ENCODE measurements around the gene UBL3.

GRCh38 chr13:29754473-29754806 is 96.0 kb downstream of the UBL3 start:
- TF ChIP-seq CTCF (IDR thresholded peaks at IDR 0.05) (no peak), POLR2AphosphoS5 (IDR thresholded peaks at IDR 0.05; ENCODE audit: low read depth, low read length) (no peak)
